Kidney epithelial cell (primary cell): ENCODE measurements around the gene AGPAT3. TPM values are rescaled to one million over a fixed set of nuclear protein-coding genes. Genes with fewer than 3 reads are reported as not detected.

Source experiments
- DNase-seq: peaks from one replicate; pipeline ENCODE4 v3.0.0-alpha.2; 2010; ENCODE audit warnings: low read depth
- H3K27me3 ChIP-seq: 2 replicates; pipeline ENCODE4 v1.6.0; 2011; ENCODE audit warnings: low read length; ENCODE audit not compliant: control insufficient read depth, insufficient read depth
- H3K36me3 ChIP-seq: 2 replicates; pipeline ENCODE4 v1.5.1; 2011; ENCODE audit warnings: low read length; ENCODE audit not compliant: control insufficient read depth, insufficient read depth
- H3K4me3 ChIP-seq: 2 replicates; pipeline ENCODE4 v1.5.1; 2011; ENCODE audit warnings: low read depth, mild to moderate bottlenecking, control low read depth, low read length
- total RNA-seq: library from RNA; depleted of rRNA; stranded (reverse); fragments of >200 nt; gene quantifications from 2 replicates; pipeline ENCODE4 v1.2.3, GENCODE V29; 2015
- TF ChIP-seq, protein P1 (sequence below): IDR thresholded peaks from 2 replicates; pipeline ENCODE4 v1.5.1; 2011; ENCODE audit warnings: mild to moderate bottlenecking, moderate library complexity, low read length, control low read depth, inconsistent platforms; ENCODE audit not compliant: insufficient read depth, poor library complexity, severe bottlenecking

Gene AGPAT3
- total RNA-seq, 1 donor from 2014 or later, result 62.3 TPM

DNA sequence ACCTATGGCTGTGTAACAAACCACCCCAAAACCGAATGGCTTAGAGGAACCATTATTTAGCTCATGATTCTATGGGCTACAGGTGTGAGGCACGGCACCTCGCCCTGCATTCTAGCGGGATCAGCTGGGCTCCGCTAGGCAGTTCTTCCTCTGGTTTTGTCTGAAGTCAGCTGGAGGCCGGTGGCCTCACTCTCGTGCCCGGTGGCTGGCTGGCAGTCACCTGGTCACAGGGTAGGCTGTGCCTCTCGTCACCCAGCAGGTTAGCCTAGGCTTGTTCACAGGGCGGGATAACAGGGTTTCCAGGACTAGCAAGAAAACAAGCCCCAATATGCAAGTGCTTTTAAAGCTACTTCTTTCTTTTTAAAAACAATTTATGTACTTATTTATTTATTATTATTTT, 16.3 kb upstream of the AGPAT3 start:
- DNase-seq, result no peak
- Histone ChIP-seq H3K36me3 (no peaks in the 10 kb centered on the region), H3K27me3 (peaks cover 3% of the 10 kb centered on the region), H3K4me3 (no peak overlapping the region)
- TF ChIP-seq, protein P1, sequence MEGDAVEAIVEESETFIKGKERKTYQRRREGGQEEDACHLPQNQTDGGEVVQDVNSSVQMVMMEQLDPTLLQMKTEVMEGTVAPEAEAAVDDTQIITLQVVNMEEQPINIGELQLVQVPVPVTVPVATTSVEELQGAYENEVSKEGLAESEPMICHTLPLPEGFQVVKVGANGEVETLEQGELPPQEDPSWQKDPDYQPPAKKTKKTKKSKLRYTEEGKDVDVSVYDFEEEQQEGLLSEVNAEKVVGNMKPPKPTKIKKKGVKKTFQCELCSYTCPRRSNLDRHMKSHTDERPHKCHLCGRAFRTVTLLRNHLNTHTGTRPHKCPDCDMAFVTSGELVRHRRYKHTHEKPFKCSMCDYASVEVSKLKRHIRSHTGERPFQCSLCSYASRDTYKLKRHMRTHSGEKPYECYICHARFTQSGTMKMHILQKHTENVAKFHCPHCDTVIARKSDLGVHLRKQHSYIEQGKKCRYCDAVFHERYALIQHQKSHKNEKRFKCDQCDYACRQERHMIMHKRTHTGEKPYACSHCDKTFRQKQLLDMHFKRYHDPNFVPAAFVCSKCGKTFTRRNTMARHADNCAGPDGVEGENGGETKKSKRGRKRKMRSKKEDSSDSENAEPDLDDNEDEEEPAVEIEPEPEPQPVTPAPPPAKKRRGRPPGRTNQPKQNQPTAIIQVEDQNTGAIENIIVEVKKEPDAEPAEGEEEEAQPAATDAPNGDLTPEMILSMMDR, result no peak

DNA sequence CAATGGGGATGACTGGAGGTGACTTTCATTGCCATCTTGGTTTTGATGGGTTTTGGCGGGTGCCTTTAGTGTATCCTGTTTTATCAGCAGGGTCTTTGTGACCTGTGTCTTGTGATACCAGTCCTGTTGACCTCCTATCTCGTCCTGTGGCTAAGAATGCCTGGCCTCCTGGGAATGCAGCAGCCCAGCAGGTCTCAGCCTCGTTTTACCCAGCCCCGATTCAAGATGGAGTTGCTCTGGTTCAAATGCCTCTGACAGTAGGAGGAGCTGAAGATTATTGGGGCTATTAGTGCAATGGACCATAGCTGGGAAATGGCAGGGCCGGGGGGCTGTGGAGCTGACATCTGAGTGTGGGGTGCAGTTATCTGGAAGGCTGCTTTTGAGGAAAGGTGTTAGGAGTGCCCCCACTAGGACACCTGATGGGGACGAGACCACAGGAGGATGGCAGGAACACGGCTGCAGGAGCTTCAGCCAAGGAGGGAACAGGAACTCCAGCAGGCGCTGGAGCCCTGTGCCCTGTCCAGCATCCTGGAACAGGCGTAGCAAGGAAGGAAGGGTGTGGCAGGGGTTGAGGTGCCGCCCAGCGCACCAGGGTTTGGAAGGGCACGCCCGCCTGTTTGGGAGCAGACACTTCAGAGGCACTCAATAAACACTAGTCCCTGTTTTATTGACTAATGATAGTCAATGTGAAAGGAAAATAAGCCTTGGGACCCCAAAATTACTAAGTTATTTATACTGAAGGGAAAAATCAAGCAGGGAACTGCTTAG, 15.3 kb upstream of the AGPAT3 start:
- Histone ChIP-seq H3K27me3 (peaks cover 12% of the 10 kb centered on the region), H3K4me3 (no peak overlapping the region), H3K36me3 (no peaks in the 10 kb centered on the region)
- DNase-seq, result no peak
- TF ChIP-seq, protein P1, result no peak

DNA sequence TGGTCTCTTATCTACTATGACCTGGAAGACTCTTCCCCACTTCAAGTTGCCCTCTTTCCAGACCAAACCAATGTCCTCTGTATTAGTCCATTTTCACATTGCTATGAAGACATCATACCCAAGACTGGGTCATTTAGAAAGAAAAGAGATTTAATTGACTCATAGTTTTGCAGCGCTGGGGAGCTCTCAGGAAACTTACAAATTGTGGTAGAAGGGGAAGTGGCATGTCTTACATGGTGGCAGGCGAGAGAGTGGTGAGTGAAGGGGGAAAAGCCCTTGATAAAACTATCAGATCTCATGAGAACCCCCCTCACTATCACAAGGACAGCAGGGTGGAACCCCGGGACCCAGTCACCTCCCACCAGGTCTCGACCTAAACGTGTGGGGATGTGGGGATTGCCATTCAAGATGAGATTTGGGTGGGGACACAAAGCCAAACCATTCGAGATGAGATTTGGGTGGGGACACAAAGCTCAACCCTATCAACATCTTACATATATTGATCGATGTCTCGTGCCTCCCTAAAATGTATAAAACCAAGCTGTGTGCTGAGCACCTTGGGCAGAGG, 14.2 kb upstream of the AGPAT3 start:
- TF ChIP-seq, protein P1, result no peak
- no peak for DNase-seq
- H3K36me3 ChIP-seq, result no peaks in the 10 kb centered on the region
- H3K27me3 ChIP-seq, result peaks cover 15% of the 10 kb centered on the region
- H3K4me3 ChIP-seq, result no peak overlapping the region

DNA sequence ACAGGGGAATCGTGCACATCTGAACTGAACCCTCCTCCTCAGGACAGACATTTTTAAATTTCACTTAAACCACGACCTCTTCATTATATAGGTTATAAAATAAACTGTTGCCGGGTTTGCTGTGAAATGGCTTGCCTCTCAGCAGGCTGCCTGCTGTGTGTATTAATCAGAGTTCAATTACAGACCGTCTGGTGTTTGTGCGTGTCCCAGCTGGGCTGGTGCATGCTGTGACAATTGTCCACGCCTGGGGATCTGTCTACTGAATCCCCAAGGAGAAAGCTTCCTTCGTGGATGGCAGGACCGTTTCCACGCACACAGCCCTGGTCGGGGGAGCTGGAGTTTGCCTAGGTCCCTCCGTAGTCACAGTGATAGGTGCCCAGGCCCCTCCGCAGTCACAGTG, 13.4 kb upstream of the AGPAT3 start:
- Histone ChIP-seq H3K36me3 (no peaks in the 10 kb centered on the region), H3K27me3 (peaks cover 15% of the 10 kb centered on the region), H3K4me3 (no peak overlapping the region)
- TF ChIP-seq, protein P1, result no peak
- no peak for DNase-seq

DNA sequence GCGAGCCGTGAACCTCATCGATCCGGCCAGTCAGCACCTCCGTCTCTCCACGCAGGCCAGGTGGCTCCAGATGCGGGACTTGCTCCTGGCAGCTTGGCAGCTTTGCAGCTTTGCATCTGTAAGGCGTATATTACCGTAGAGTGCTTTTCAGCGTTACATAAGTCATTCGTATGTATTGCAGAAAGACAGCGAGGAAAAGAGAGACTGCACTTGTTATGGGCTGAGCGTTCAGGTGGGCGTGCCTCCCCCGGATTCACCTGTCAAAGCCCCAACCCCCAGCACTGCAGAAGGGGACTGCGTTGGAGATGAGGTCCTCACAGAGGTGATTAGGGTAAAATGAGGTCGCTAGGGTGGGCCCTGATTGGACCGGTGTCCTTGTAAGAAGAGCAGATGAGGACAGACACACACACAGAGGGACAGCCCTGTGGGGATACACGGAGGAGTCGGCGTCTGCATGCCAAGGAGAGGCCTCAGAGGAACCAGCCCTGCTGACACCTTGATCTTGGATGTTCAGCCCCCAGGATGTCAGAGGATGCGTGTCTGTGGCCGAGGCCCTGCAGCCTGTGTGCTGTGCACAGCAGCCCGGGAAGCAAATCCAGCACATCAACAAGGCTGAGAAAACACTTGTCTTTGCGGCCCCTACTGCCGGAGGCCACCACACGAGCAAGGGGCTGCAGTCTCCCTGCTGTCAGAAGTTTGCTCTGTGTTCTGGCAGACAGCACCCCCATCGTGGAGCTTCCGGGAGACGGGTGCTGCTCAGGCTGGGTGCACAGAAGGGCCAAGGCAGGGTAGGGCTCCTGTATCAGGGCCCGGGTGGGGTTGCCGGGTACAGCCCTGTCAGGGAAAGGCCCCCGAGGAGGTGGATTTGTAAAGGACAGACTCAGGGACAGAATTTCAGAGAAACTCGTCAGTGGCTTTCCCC, 10.9 kb upstream of the AGPAT3 start:
- TF ChIP-seq, protein P1, result no peak
- Histone ChIP-seq H3K4me3 (no peak overlapping the region), H3K27me3 (peaks cover 15% of the 10 kb centered on the region), H3K36me3 (no peaks in the 10 kb centered on the region)
- no peak for DNase-seq
